Measurements from ENCODE around the gene TAB3.

- no peak for TF ChIP-seq TOX (CRISPR knock-in tag; IDR thresholded peaks at IDR 0.05; ENCODE audit: borderline replicate concordance)
- TF ChIP-seq BACH2 (CRISPR knock-in tag; IDR thresholded peaks at IDR 0.05; ENCODE audit: borderline replicate concordance) = no peak
- no peak for TF ChIP-seq PPARA (CRISPR knock-in tag; IDR thresholded peaks at IDR 0.05; ENCODE audit: borderline replicate concordance)
- no peak for TF ChIP-seq SNAI2 (CRISPR knock-in tag; IDR thresholded peaks at IDR 0.05)
- no peak for TF ChIP-seq ISL1 (CRISPR knock-in tag; IDR thresholded peaks at IDR 0.05)
- no peak for TF ChIP-seq RARB (CRISPR knock-in tag; IDR thresholded peaks at IDR 0.05)
- TF ChIP-seq CREB5 (CRISPR knock-in tag; IDR thresholded peaks at IDR 0.05; ENCODE audit: low read depth) = no peak
- no peak for TF ChIP-seq TCF4 (CRISPR knock-in tag; IDR thresholded peaks at IDR 0.05; ENCODE audit: borderline replicate concordance)
- no peak for TF ChIP-seq TSHZ2 (CRISPR knock-in tag; IDR thresholded peaks at IDR 0.05)
- no peak for TF ChIP-seq ZFP30 (CRISPR knock-in tag; IDR thresholded peaks at IDR 0.05)
- TF ChIP-seq PATZ1 (CRISPR knock-in tag; IDR thresholded peaks at IDR 0.05; ENCODE audit: borderline replicate concordance) = no peak
- no peak for TF ChIP-seq ESRRG (CRISPR knock-in tag; IDR thresholded peaks at IDR 0.05)
- no peak for TF ChIP-seq ZNF70 (CRISPR knock-in tag; IDR thresholded peaks at IDR 0.05)
Observed at GRCh38 chrX:30793075-30793766, 95.8 kb downstream of the TAB3 start.

Data from SK-N-SH treated with all-trans-retinoic acid at 6 μM for 48 hours (cell line).